ENCODE data around the gene C4BPA.

DNA sequence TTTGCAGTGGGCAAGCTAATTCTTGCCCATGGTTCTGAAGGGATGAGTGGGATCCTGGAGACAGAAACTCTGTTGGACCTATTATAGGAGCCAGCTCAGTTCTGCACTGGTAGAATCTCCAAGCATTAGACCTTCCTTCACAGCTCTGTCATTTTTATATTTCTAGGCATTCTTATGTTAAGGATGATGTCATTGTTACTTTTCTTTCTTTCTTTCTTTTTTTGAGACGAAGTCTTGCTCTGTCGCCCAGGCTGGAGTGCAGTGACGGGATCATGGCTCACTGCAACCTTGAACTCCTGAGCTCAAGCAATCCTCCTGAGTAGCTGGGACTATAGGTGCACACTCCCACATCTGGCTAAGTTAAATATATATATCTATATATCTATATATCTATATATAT lies 43.4 kb upstream of the C4BPA start:
- TF ChIP-seq, protein P1, sequence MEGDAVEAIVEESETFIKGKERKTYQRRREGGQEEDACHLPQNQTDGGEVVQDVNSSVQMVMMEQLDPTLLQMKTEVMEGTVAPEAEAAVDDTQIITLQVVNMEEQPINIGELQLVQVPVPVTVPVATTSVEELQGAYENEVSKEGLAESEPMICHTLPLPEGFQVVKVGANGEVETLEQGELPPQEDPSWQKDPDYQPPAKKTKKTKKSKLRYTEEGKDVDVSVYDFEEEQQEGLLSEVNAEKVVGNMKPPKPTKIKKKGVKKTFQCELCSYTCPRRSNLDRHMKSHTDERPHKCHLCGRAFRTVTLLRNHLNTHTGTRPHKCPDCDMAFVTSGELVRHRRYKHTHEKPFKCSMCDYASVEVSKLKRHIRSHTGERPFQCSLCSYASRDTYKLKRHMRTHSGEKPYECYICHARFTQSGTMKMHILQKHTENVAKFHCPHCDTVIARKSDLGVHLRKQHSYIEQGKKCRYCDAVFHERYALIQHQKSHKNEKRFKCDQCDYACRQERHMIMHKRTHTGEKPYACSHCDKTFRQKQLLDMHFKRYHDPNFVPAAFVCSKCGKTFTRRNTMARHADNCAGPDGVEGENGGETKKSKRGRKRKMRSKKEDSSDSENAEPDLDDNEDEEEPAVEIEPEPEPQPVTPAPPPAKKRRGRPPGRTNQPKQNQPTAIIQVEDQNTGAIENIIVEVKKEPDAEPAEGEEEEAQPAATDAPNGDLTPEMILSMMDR (conservative IDR thresholded peaks at IDR 0.05 in 1 of 2, IDR thresholded peaks at IDR 0.05 in 1 of 2; ENCODE audit: extremely low read depth in 1 of 2, insufficient read depth in 1 of 2, low read depth in 1 of 2, low read length in 2 of 2), result no peak
- no peak for TF ChIP-seq EZH2 (IDR thresholded peaks at IDR 0.05; ENCODE audit: borderline replicate concordance, low read length)
